Activated CD4-positive, alpha-beta memory T cell treated with anti-CD3 and anti-CD28 coated beads for 36 hours (primary cell): ENCODE results near the gene USB1. TPM values are rescaled to one million over a fixed set of nuclear protein-coding genes. Genes with fewer than 3 reads are reported as not detected.
A peak's percentile ranks its signal among the peaks of the same experiment; 100 is the strongest.

Experiments used
- CTCF ChIA-PET: fragments of 350-600 bp; sonication (Branson Sonifier 250); formaldehyde crosslinking; loops from one replicate; lab custom pipeline; 2021; ENCODE audit warnings: antibody characterized with exemption, inconsistent platforms; lab: Charles Lee
- POLR2A ChIA-PET: fragments of 350-600 bp; sonication (Branson Sonifier 250); formaldehyde crosslinking; loops from one replicate; lab custom pipeline; 2021; ENCODE audit warnings: antibody characterized with exemption; lab: Charles Lee
- DNase-seq: peaks from one replicate; pipeline ENCODE4 v3.0.0-alpha.2; 2020
- H3K27ac Mint-ChIP-seq: one replicate; pipeline ENCODE4 v1.8.0; 2021; ENCODE audit warnings: mixed read lengths
- H3K27me3 Mint-ChIP-seq: one replicate; pipeline ENCODE4 v1.8.0; 2021; ENCODE audit warnings: mixed read lengths
- H3K36me3 Mint-ChIP-seq: one replicate; pipeline ENCODE4 v1.8.0; 2021; ENCODE audit warnings: mixed read lengths
- H3K4me1 Mint-ChIP-seq: one replicate; pipeline ENCODE4 v1.8.0; 2021; ENCODE audit warnings: low read depth, mixed read lengths
- H3K4me3 Mint-ChIP-seq: one replicate; pipeline ENCODE4 v1.8.0; 2021; ENCODE audit warnings: mild to moderate bottlenecking, mixed read lengths
- H3K9me3 Mint-ChIP-seq: one replicate; pipeline ENCODE4 v1.8.0; 2021; ENCODE audit warnings: mixed read lengths
- intact Hi-C: fragments of 100-400 bp; cut with micrococcal nuclease; formaldehyde crosslinking; loops from one replicate; pipeline ENCODE4 v1.15.1; 2023
- total RNA-seq, 2 experiments: library from RNA; stranded (reverse); gene quantifications; one replicate each; pipeline ENCODE4 v1.2.3, GENCODE V29; 2021

The USB1 gene
- total RNA-seq, 2 experiments from 2014 or later = 42.2 to 46.0 TPM

- intact Hi-C loops = no loop called here
- Mint-ChIP-seq H3K27me3 (no peaks in the 10 kb centered on the region), H3K36me3 (no peaks in the 10 kb centered on the region), H3K27ac (no peak overlapping the region), H3K4me1 (peaks cover 8% of the 10 kb centered on the region), H3K9me3 (no peaks in the 10 kb centered on the region), H3K4me3 (no peak overlapping the region)
- ChIA-PET POLR2A (interaction anchor here (1.6 kb wide), 1 partner anchor 11 kb away, joined by 4 read pairs; no protein-coding TSS in a partner anchor), CTCF (no interaction called here)
- DNase-seq = no peak
Measured at GRCh38 chr16:57988929-57989328, 12.3 kb upstream of the USB1 start.

GRCh38 chr16:57991551-57992059, 9.6 kb upstream of the USB1 start:
- H3K4me1 Mint-ChIP-seq = peaks cover 16% of the 10 kb centered on the region
- no peaks in the 10 kb centered on the region for H3K9me3 Mint-ChIP-seq
- H3K36me3 Mint-ChIP-seq = peaks cover 4% of the 10 kb centered on the region
- no peak overlapping the region for H3K27ac Mint-ChIP-seq
- H3K27me3 Mint-ChIP-seq = no peaks in the 10 kb centered on the region
- intact Hi-C loops = no loop called here
- DNase-seq = no peak
- no peak overlapping the region for H3K4me3 Mint-ChIP-seq
- CTCF ChIA-PET = no interaction called here
- POLR2A ChIA-PET = interaction anchor here (0.7 kb wide), 1 partner anchor 9 kb away, joined by 3 read pairs; no protein-coding TSS in a partner anchor

GRCh38 chr16:57992084-57992483, 9.1 kb upstream of the USB1 start:
- intact Hi-C loops = no loop called here
- CTCF ChIA-PET = no interaction called here
- H3K27ac Mint-ChIP-seq = no peak overlapping the region

GRCh38 chr16:57993438-57993837, 7.8 kb upstream of the USB1 start:
- Mint-ChIP-seq H3K36me3 (peaks cover 11% of the 10 kb centered on the region), H3K4me3 (no peak overlapping the region), H3K27ac (no peak overlapping the region)

More at GRCh38 chr16:57992084-57992483, 9.1 kb upstream of the USB1 start:
- Mint-ChIP-seq H3K4me1 (peaks cover 21% of the 10 kb centered on the region), H3K36me3 (peaks cover 5% of the 10 kb centered on the region), H3K4me3 (no peak overlapping the region), H3K27me3 (no peaks in the 10 kb centered on the region), H3K9me3 (no peaks in the 10 kb centered on the region)
- no peak for DNase-seq
- POLR2A ChIA-PET = interaction anchor here (0.7 kb wide), 1 partner anchor 8 kb away, joined by 3 read pairs; no protein-coding TSS in a partner anchor

GRCh38 chr16:57993897-57994296, 7.3 kb upstream of the USB1 start:
- intact Hi-C loops = no loop called here
- Mint-ChIP-seq H3K4me1 (peaks cover 39% of the 10 kb centered on the region), H3K27ac (no peak overlapping the region), H3K9me3 (no peaks in the 10 kb centered on the region), H3K27me3 (no peaks in the 10 kb centered on the region), H3K36me3 (peaks cover 12% of the 10 kb centered on the region), H3K4me3 (no peak overlapping the region)
- POLR2A ChIA-PET = no interaction called here
- no peak for DNase-seq
- CTCF ChIA-PET = interaction anchor here (0.9 to 2.1 kb wide), 3 partner anchors 9 to 236 kb away, joined by 4 to 5 read pairs (median 4); no protein-coding TSS in a partner anchor

More at GRCh38 chr16:57993438-57993837, 7.8 kb upstream of the USB1 start:
- intact Hi-C loops = no loop called here
- no peak for DNase-seq
- Mint-ChIP-seq H3K9me3 (no peaks in the 10 kb centered on the region), H3K4me1 (peaks cover 35% of the 10 kb centered on the region), H3K27me3 (no peaks in the 10 kb centered on the region)
- CTCF ChIA-PET = interaction anchor here (0.9 to 2.1 kb wide), 3 partner anchors 9 to 236 kb away, joined by 4 to 5 read pairs (median 4); no protein-coding TSS in a partner anchor
- POLR2A ChIA-PET = no interaction called here

- peaks cover 44% of the 10 kb centered on the region for H3K4me1 Mint-ChIP-seq
- no peaks in the 10 kb centered on the region for H3K27me3 Mint-ChIP-seq
- DNase-seq = no peak
- no peak overlapping the region for H3K4me3 Mint-ChIP-seq
- peak overlapping the region; percentile 69 for H3K27ac Mint-ChIP-seq
- no peaks in the 10 kb centered on the region for H3K9me3 Mint-ChIP-seq
- POLR2A ChIA-PET = no interaction called here
- peaks cover 12% of the 10 kb centered on the region for H3K36me3 Mint-ChIP-seq
- CTCF ChIA-PET = interaction anchor here (0.9 to 2.1 kb wide), 3 partner anchors 9 to 237 kb away, joined by 4 to 5 read pairs (median 4); no protein-coding TSS in a partner anchor
- intact Hi-C loops = no loop called here
Measured at GRCh38 chr16:57994361-57994760, 6.8 kb upstream of the USB1 start.

- H3K4me3 Mint-ChIP-seq = no peak overlapping the region
- H3K4me1 Mint-ChIP-seq = peaks cover 44% of the 10 kb centered on the region
- H3K9me3 Mint-ChIP-seq = no peaks in the 10 kb centered on the region
Measured at GRCh38 chr16:57994778-57995177, 6.4 kb upstream of the USB1 start.

GRCh38 chr16:57995721-57996405, 5.3 kb upstream of the USB1 start:
- peaks cover 44% of the 10 kb centered on the region for H3K4me1 Mint-ChIP-seq
- H3K9me3 Mint-ChIP-seq = no peaks in the 10 kb centered on the region
- no peak for DNase-seq
- POLR2A ChIA-PET = no interaction called here
- CTCF ChIA-PET = interaction anchor here (1.2 kb wide), 1 partner anchor 346 kb away, joined by 3 read pairs; no protein-coding TSS in a partner anchor
- peaks cover 12% of the 10 kb centered on the region for H3K36me3 Mint-ChIP-seq
- H3K27ac Mint-ChIP-seq = peak overlapping the region; percentile 5
- H3K27me3 Mint-ChIP-seq = no peaks in the 10 kb centered on the region
- intact Hi-C loops = no loop called here
- H3K4me3 Mint-ChIP-seq = no peak overlapping the region

More at GRCh38 chr16:57994778-57995177, 6.4 kb upstream of the USB1 start:
- peak overlapping the region; percentile 69 for H3K27ac Mint-ChIP-seq
- POLR2A ChIA-PET = no interaction called here
- DNase-seq = peak; percentile 71
- CTCF ChIA-PET = interaction anchor here (2.1 kb wide), 1 partner anchor 95 kb away, joined by 5 read pairs; no protein-coding TSS in a partner anchor
- no peaks in the 10 kb centered on the region for H3K27me3 Mint-ChIP-seq
- H3K36me3 Mint-ChIP-seq = peaks cover 12% of the 10 kb centered on the region
- intact Hi-C loops = no loop called here

- intact Hi-C loops = no loop called here
- H3K27ac Mint-ChIP-seq = no peak overlapping the region
- DNase-seq = no peak
- H3K36me3 Mint-ChIP-seq = peaks cover 12% of the 10 kb centered on the region
- H3K9me3 Mint-ChIP-seq = no peaks in the 10 kb centered on the region
- POLR2A ChIA-PET = no interaction called here
- H3K4me1 Mint-ChIP-seq = peaks cover 44% of the 10 kb centered on the region
- H3K27me3 Mint-ChIP-seq = no peaks in the 10 kb centered on the region
- CTCF ChIA-PET = interaction anchor here (1.2 kb wide), 2 partner anchors 347 to 420 kb away, joined by 3 read pairs; no protein-coding TSS in a partner anchor
- no peak overlapping the region for H3K4me3 Mint-ChIP-seq
Measured at GRCh38 chr16:57996406-57997175, 4.6 kb upstream of the USB1 start.

- H3K27ac Mint-ChIP-seq = no peak overlapping the region
- H3K4me1 Mint-ChIP-seq = peaks cover 50% of the 10 kb centered on the region
- no peak overlapping the region for H3K4me3 Mint-ChIP-seq
- CTCF ChIA-PET = interaction anchor here (1.2 to 2.4 kb wide), 3 partner anchors 98 to 421 kb away, joined by 3 to 18 read pairs (median 3); no protein-coding TSS in a partner anchor
- POLR2A ChIA-PET = no interaction called here
- H3K9me3 Mint-ChIP-seq = no peaks in the 10 kb centered on the region
- no peak for DNase-seq
- H3K27me3 Mint-ChIP-seq = no peaks in the 10 kb centered on the region
- H3K36me3 Mint-ChIP-seq = peaks cover 12% of the 10 kb centered on the region
- intact Hi-C loops = no loop called here
Measured at GRCh38 chr16:57997176-57997527, 4.1 kb upstream of the USB1 start.

GRCh38 chr16:57997528-57998265, 3.5 kb upstream of the USB1 start:
- peaks cover 12% of the 10 kb centered on the region for H3K36me3 Mint-ChIP-seq
- peak overlapping the region; percentile 83 for H3K27ac Mint-ChIP-seq
- H3K9me3 Mint-ChIP-seq = no peaks in the 10 kb centered on the region
- no peak for DNase-seq
- H3K4me1 Mint-ChIP-seq = peaks cover 51% of the 10 kb centered on the region
- intact Hi-C loops = loop anchor here (2.0 kb wide), 1 partner anchor 407 kb away; no protein-coding TSS in a partner anchor
- ChIA-PET POLR2A (interaction anchor here (0.8 to 1.2 kb wide), 2 partner anchors 13 to 27 kb away, joined by 4 read pairs; no protein-coding TSS in a partner anchor), CTCF (interaction anchor here (1.2 to 2.4 kb wide), 4 partner anchors 99 to 421 kb away, joined by 3 to 18 read pairs (median 4); partner anchors contain the start of gene KATNB1)
- no peaks in the 10 kb centered on the region for H3K27me3 Mint-ChIP-seq
- H3K4me3 Mint-ChIP-seq = peak overlapping the region; percentile 44
